Measurements from ENCODE around the gene ROCK2. TPM values are rescaled to one million over a fixed set of nuclear protein-coding genes. Genes with fewer than 3 reads are reported as not detected.

The ROCK2 gene
- total and polyA plus RNA-seq, 4 donors, result 5.3 to 31.0 (median 12.2) TPM

GRCh38 chr2:11377928-11378545 is 33.6 kb upstream of the ROCK2 start:
- H3K4me3 ChIP-seq (ENCODE audit: low read depth in 1 of 3, low read length in 3 of 3), result no peak overlapping the region
- H3K36me3 ChIP-seq (ENCODE audit: control insufficient read depth in 4 of 4, insufficient read depth in 3 of 4, low read depth in 1 of 4, low read length in 3 of 4), result no peaks in the 10 kb centered on the region
- 79% methylated on average over 12 of the region's 12 CpGs for WGBS
- H3K9me3 ChIP-seq (ENCODE audit: control insufficient read depth in 4 of 4, low read length in 3 of 4), result no peaks in the 10 kb centered on the region
- TF ChIP-seq NR2F2 (IDR thresholded peaks at IDR 0.05) (peak; percentile 56), CTCF (IDR thresholded peaks at IDR 0.05; ENCODE audit: low read depth, low read length, missing input control) (no peak)
- H3K27me3 ChIP-seq (ENCODE audit: control insufficient read depth in 4 of 4, insufficient read depth in 4 of 4, low read length in 3 of 4), result no peaks in the 10 kb centered on the region
- DNase-seq (ENCODE audit: low spot score), result no peak
- no peak overlapping the region for H3K9ac ChIP-seq (ENCODE audit: low read depth in 1 of 2, low read length in 2 of 2)
- peak overlapping the region; percentile 5 to 67 for H3K27ac ChIP-seq (ENCODE audit: low read depth in 1 of 2, low read length in 2 of 2)
- H3K4me1 ChIP-seq (ENCODE audit: control insufficient read depth in 4 of 4, insufficient read depth in 4 of 4, low read length in 3 of 4), result peaks cover 0 to 11% (median 9%) of the 10 kb centered on the region in 4 donors

DNA sequence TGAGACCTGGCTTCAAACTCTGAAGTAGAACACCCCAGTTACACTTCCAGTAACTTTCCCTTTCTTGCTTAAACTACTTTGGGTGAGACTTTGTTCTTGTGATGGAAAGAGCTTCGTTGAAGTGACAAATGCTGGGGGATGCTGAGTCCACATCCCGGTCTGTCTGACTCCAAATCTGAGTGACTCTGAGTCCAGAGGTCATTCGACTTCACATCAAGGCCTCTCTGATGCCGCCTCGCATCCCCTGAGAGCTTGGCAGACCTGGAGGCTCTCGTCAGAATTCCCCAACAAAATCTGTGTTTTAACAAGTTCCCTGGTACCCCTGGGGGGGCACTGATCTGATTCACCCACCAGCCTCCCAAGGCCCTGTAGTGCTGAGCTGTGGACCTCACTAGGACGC is 31.6 kb upstream of the ROCK2 start:
- peaks cover 5 to 25% (median 24%) of the 10 kb centered on the region in 4 donors for H3K4me1 ChIP-seq (ENCODE audit: control insufficient read depth in 4 of 4, insufficient read depth in 4 of 4, low read length in 3 of 4)

More for the DNA sequence above, 31.6 kb upstream of the ROCK2 start:
- H3K9ac ChIP-seq (ENCODE audit: low read depth in 1 of 2, low read length in 2 of 2), result no peak overlapping the region
- H3K9me3 ChIP-seq (ENCODE audit: control insufficient read depth in 4 of 4, low read length in 3 of 4), result no peaks in the 10 kb centered on the region
- no peaks in the 10 kb centered on the region for H3K27me3 ChIP-seq (ENCODE audit: control insufficient read depth in 4 of 4, insufficient read depth in 4 of 4, low read length in 3 of 4)
- H3K4me3 ChIP-seq (ENCODE audit: low read depth in 1 of 3, low read length in 3 of 3), result no peak overlapping the region
- no peak for DNase-seq (ENCODE audit: low spot score)
- no peak overlapping the region for H3K27ac ChIP-seq (ENCODE audit: low read depth in 1 of 2, low read length in 2 of 2)
- TF ChIP-seq EGR1 (IDR thresholded peaks at IDR 0.05; ENCODE audit: low read depth in 2 of 2), result no peak
- no peak for TF ChIP-seq TAF1 (conservative IDR thresholded peaks at IDR 0.05)
- no peak for TF ChIP-seq FOXA2 (IDR thresholded peaks at IDR 0.05)
- TF ChIP-seq RAD21 (IDR thresholded peaks at IDR 0.05), result no peak
- no peak for TF ChIP-seq ATF3 (IDR thresholded peaks at IDR 0.05)
- TF ChIP-seq SP1 (IDR thresholded peaks at IDR 0.05), result no peak
- TF ChIP-seq HNF4G (IDR thresholded peaks at IDR 0.05), result no peak
- TF ChIP-seq GABPA (IDR thresholded peaks at IDR 0.05 in 1 of 2, conservative IDR thresholded peaks at IDR 0.05 in 1 of 2), result no peak
- no peak for TF ChIP-seq RXRA (IDR thresholded peaks at IDR 0.05)
- TF ChIP-seq YY1 (IDR thresholded peaks at IDR 0.05), result no peak
- TF ChIP-seq FOXA1 (IDR thresholded peaks at IDR 0.05), result no peak
- TF ChIP-seq JUND (IDR thresholded peaks at IDR 0.05), result no peak
- TF ChIP-seq MAX (IDR thresholded peaks at IDR 0.05), result no peak
- no peak for TF ChIP-seq ZBTB33 (IDR thresholded peaks at IDR 0.05)
- TF ChIP-seq NR2F2 (IDR thresholded peaks at IDR 0.05), result no peak
- no peak for TF ChIP-seq CTCF (IDR thresholded peaks at IDR 0.05; ENCODE audit: low read depth, low read length, missing input control)
- no peak for TF ChIP-seq HNF4A (conservative IDR thresholded peaks at IDR 0.05)
- no peak for TF ChIP-seq REST (IDR thresholded peaks at IDR 0.05)
- no peaks in the 10 kb centered on the region for H3K36me3 ChIP-seq (ENCODE audit: control insufficient read depth in 4 of 4, insufficient read depth in 3 of 4, low read depth in 1 of 4, low read length in 3 of 4)
- WGBS, result 87% methylated on average over 7 of the region's 7 CpGs
